ENCODE measurements around the gene ANK3.

The ANK3 gene

GRCh38 chr10:60338002-60338564, 51.6 kb downstream of the ANK3 start:
- H3K4me3 ChIP-seq (replicated peaks in 1 of 2; ENCODE audit: low read depth in 2 of 2, low read length in 2 of 2) = no peak overlapping the region
- no peak for TF ChIP-seq CTCF (IDR thresholded peaks at IDR 0.05; ENCODE audit: low read depth, low read length)
- DNase-seq (ENCODE audit: low read depth in 2 of 2) = no peak

GRCh38 chr10:60336901-60337630, 52.6 kb downstream of the ANK3 start:
- H3K4me3 ChIP-seq (replicated peaks in 1 of 2; ENCODE audit: low read depth in 2 of 2, low read length in 2 of 2) = no peak overlapping the region
- no peak for TF ChIP-seq CTCF (IDR thresholded peaks at IDR 0.05; ENCODE audit: low read depth, low read length)
- DNase-seq (ENCODE audit: low read depth in 2 of 2) = no peak

- DNase-seq (ENCODE audit: low read depth in 2 of 2) = peak in 1 of 2 donors; percentile 27
- peak; percentile 30 for TF ChIP-seq CTCF (IDR thresholded peaks at IDR 0.05; ENCODE audit: low read depth, low read length)
- H3K4me3 ChIP-seq (replicated peaks in 1 of 2; ENCODE audit: low read depth in 2 of 2, low read length in 2 of 2) = no peak overlapping the region
Observed at GRCh38 chr10:60335708-60336107, 54.0 kb downstream of the ANK3 start.

- DNase-seq (ENCODE audit: low read depth in 2 of 2) = no peak
Observed at GRCh38 chr10:60334991-60335390, 54.7 kb downstream of the ANK3 start.

GRCh38 chr10:60332371-60332770, 57.3 kb downstream of the ANK3 start:
- H3K4me3 ChIP-seq (replicated peaks in 1 of 2; ENCODE audit: low read depth in 2 of 2, low read length in 2 of 2) = no peak overlapping the region
- no peak for TF ChIP-seq CTCF (IDR thresholded peaks at IDR 0.05; ENCODE audit: low read depth, low read length)
- DNase-seq (ENCODE audit: low read depth in 2 of 2) = no peak

More at GRCh38 chr10:60334991-60335390, 54.7 kb downstream of the ANK3 start:
- no peak overlapping the region for H3K4me3 ChIP-seq (replicated peaks in 1 of 2; ENCODE audit: low read depth in 2 of 2, low read length in 2 of 2)
- no peak for TF ChIP-seq CTCF (IDR thresholded peaks at IDR 0.05; ENCODE audit: low read depth, low read length)

- TF ChIP-seq CTCF (IDR thresholded peaks at IDR 0.05; ENCODE audit: low read depth, low read length) = no peak
- no peak overlapping the region for H3K4me3 ChIP-seq (replicated peaks in 1 of 2; ENCODE audit: low read depth in 2 of 2, low read length in 2 of 2)
- no peak for DNase-seq (ENCODE audit: low read depth in 2 of 2)
Observed at GRCh38 chr10:60331886-60332285, 57.8 kb downstream of the ANK3 start.
